ENCODE results near the gene MTERF1. TPM values are rescaled to one million over a fixed set of nuclear protein-coding genes. Genes with fewer than 3 reads are reported as not detected.
A peak's percentile ranks its signal among the peaks of the same experiment; 100 is the strongest.
"Not testable (repeated sequence)": the region's sequence is repeated elsewhere in the genome, so short reads cannot be mapped to it uniquely, and the experiment has no call there.

Gene MTERF1
- total RNA-seq, 4 donors from 2014 or later: 4.0 to 10.3 (median 6.8) TPM

GRCh38 chr7:91892099-91892705, 11.7 kb upstream of the MTERF1 start:
- 51% methylated on average over 3 of the region's 3 CpGs for WGBS
- Histone ChIP-seq H3K27ac (no peak overlapping the region), H3K36me3 (no peaks in the 10 kb centered on the region), H3K27me3 (no peaks in the 10 kb centered on the region), H3K4me1 (no peaks in the 10 kb centered on the region), H3K9me3 (no peaks in the 10 kb centered on the region), H3K4me3 (no peak overlapping the region)
- no peak for DNase-seq (ENCODE audit: low spot score in 2 of 2)
- no peak for TF ChIP-seq EP300 (IDR thresholded peaks at IDR 0.05)
- no peak for TF ChIP-seq POLR2A (IDR thresholded peaks at IDR 0.05)

- WGBS: 89% methylated on average over 24 of the region's 60 CpGs
- not testable (repeated sequence) for H3K4me1 ChIP-seq; DNase-seq (ENCODE audit: low spot score in 2 of 2)
Measured at GRCh38 chr7:91888271-91889175, 8.0 kb upstream of the MTERF1 start.

GRCh38 chr7:91887336-91888213, 7.1 kb upstream of the MTERF1 start:
- H3K4me3 ChIP-seq: not testable (repeated sequence)

More at GRCh38 chr7:91888271-91889175, 8.0 kb upstream of the MTERF1 start:
- not testable (repeated sequence) for H3K9me3 ChIP-seq, H3K27me3 ChIP-seq, H3K4me3 ChIP-seq, H3K27ac ChIP-seq, H3K36me3 ChIP-seq

GRCh38 chr7:91883676-91884362, 3.3 kb upstream of the MTERF1 start:
- 88% methylated on average over 1 of the region's 1 CpG for WGBS
- TF ChIP-seq CTCF (IDR thresholded peaks at IDR 0.05) (no peak), POLR2AphosphoS5 (IDR thresholded peaks at IDR 0.05) (no peak), EP300 (IDR thresholded peaks at IDR 0.05) (no peak)
- Histone ChIP-seq H3K27ac (no peak overlapping the region), H3K9me3 (no peaks in the 10 kb centered on the region), H3K36me3 (no peaks in the 10 kb centered on the region), H3K4me3 (no peak overlapping the region), H3K27me3 (no peaks in the 10 kb centered on the region), H3K4me1 (peaks cover 16% of the 10 kb centered on the region)
- no peak for DNase-seq (ENCODE audit: low spot score in 2 of 2)

More at GRCh38 chr7:91887336-91888213, 7.1 kb upstream of the MTERF1 start:
- 87% methylated on average over 13 of the region's 54 CpGs for WGBS
- not testable (repeated sequence) for H3K9me3 ChIP-seq; H3K36me3 ChIP-seq; H3K4me1 ChIP-seq; H3K27ac ChIP-seq; DNase-seq (ENCODE audit: low spot score in 2 of 2); H3K27me3 ChIP-seq

GRCh38 chr7:91880016-91880412, 488 bp downstream of the MTERF1 start:
- Histone ChIP-seq H3K36me3 (no peaks in the 10 kb centered on the region), H3K27me3 (no peaks in the 10 kb centered on the region), H3K9me3 (no peaks in the 10 kb centered on the region), H3K4me1 (peaks cover 21% of the 10 kb centered on the region), H3K27ac (no peak overlapping the region), H3K4me3 (peak overlapping the region; percentile 69)
- TF ChIP-seq POLR2A (IDR thresholded peaks at IDR 0.05) (no peak), EP300 (IDR thresholded peaks at IDR 0.05) (no peak), POLR2AphosphoS5 (IDR thresholded peaks at IDR 0.05) (no peak), CTCF (IDR thresholded peaks at IDR 0.05) (no peak)
- DNase-seq (ENCODE audit: low spot score in 2 of 2): no peak
- 2% methylated on average over 9 of the region's 9 CpGs for WGBS

GRCh38 chr7:91876391-91877133, 3.9 kb downstream of the MTERF1 start:
- H3K27ac ChIP-seq: no peak overlapping the region
- H3K4me3 ChIP-seq: no peak overlapping the region
- H3K27me3 ChIP-seq: no peaks in the 10 kb centered on the region
- 49% methylated on average over 4 of the region's 4 CpGs for WGBS
- H3K4me1 ChIP-seq: peaks cover 21% of the 10 kb centered on the region
- TF ChIP-seq EP300 (IDR thresholded peaks at IDR 0.05): no peak
- TF ChIP-seq CTCF (IDR thresholded peaks at IDR 0.05): peak in 1 of 2 donors; percentile 28
- no peaks in the 10 kb centered on the region for H3K9me3 ChIP-seq
- DNase-seq (ENCODE audit: low spot score in 2 of 2): no peak
- H3K36me3 ChIP-seq: peaks cover 8% of the 10 kb centered on the region

All from suprapubic skin (tissue), 4 donors.